Cerebellar cortex (tissue), 1 donor: ENCODE measurements around the gene ARF3.
"Not testable (repeated sequence)": the region's sequence is repeated elsewhere in the genome, so short reads cannot be mapped to it uniquely, and the experiment has no call there.

Experiments
- DNase-seq: peaks from one replicate; pipeline ENCODE4 v3.0.0-alpha.2; 2015; ENCODE audit warnings: low spot score

The ARF3 gene

GRCh38 chr12:48929551-48929950 is 27.7 kb downstream of the ARF3 start:
- DNase-seq = no peak

GRCh38 chr12:48927261-48927660 is 30.0 kb downstream of the ARF3 start:
- DNase-seq = no peak

DNA sequence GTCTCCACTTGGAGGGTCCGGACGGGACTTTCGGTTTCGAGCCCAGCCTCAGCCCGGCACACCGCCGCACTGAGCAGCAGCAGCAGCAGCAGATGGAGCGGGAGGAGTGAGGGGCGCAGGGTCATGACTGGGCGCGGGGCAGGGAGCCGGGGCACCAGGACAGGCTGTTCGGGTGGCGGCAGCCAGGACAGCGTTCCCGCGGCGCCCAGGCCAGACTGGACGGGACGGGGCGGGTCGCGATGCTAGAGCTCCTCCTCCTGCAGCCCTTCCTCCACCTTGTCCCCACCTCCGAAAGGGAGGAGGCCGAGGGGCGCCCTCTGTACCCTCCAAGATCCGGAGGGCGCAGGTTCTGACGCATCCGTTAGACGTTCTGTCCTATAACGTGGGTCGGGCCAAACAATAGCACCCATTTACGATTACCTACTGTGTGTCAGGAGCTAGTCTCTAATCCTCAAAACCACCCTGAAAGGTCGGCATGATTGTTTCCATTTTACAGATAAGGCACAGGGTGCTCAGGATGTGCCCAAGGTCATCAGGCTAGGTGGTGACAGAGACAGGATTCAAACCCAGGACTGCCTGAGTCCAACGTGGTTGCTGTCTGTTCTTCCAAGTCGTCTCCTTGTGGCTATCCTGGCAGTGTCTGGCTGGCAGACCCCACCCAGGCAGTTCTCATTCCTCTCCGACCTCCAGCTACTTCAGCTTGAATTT is 31.8 kb downstream of the ARF3 start, which contains the start of gene FKBP11:
FKBP11 (minus strand) TSS at position 189 of the 708 bp plus-strand sequence; CDS start at position 125, 64 bp downstream.
- no peak for DNase-seq

DNA sequence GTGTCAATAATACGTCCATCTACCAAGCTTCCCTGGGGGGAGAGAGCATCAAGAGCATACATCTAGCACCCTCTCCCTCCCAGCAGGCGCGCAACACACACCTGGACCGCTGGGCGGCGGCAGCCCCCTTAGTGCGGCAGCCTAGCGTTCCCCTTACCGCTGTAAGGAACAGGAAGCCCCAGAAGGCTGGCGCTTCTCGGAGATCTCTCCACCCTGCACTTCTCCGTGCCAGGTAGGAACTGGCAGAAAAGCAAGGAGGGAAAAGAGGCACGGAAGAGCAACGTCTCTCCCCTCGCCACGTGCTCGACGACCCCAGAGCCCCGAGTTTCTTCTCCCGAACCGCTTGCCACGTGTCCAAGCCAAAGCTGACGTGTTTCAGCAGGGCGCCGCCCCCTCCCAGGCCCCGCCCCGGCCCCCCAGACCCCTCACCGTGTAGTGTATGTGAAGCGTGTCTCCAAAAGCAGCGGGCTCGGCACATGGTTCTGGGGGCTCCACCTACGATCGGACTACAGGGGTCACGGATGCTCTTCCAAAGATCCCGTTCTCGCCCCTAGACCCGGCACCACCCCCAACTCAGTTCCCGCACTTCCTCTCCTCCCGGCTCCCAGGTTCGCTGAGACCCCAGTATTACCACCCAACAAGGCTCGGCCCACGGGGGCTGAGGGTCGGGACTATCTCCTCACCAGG is 32.5 kb downstream of the ARF3 start:
- DNase-seq = no peak

- no peak for DNase-seq
Observed at GRCh38 chr12:48923117-48923516, 34.2 kb downstream of the ARF3 start.

DNA sequence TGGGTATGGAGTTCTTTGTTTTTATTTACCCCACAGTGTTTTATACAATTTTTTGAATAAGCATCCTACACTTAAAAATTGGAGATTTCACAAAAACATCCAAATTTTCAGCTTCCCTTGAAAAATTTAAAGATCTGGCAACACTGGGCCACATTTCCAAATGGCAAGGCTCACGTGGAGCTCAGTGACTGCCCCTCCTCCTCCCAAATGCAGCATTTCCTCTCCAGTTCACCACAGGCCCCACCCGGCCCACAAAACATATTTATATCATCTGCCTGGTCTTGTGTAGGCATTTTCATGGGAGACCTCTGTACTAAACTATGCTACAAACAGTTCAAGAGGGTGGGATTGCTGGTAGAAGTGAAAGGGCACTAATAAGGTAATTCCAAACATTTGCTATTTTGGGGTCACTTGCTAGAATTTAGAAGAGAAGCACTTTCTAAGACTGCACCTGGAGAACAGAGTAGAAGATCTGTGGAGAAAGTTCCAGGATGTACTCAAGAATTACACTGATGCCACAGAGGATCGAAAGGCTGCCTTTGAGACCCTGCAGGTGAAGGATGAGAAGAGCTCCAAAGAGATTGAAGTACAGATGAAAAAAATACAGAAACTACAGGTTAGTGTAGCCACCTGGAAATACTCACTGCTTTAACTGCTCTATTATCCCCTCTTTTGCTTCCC is 39.3 kb downstream of the ARF3 start:
- no peak for DNase-seq

- DNase-seq = no peak
Observed at GRCh38 chr12:48910196-48910595, 47.1 kb downstream of the ARF3 start.

DNA sequence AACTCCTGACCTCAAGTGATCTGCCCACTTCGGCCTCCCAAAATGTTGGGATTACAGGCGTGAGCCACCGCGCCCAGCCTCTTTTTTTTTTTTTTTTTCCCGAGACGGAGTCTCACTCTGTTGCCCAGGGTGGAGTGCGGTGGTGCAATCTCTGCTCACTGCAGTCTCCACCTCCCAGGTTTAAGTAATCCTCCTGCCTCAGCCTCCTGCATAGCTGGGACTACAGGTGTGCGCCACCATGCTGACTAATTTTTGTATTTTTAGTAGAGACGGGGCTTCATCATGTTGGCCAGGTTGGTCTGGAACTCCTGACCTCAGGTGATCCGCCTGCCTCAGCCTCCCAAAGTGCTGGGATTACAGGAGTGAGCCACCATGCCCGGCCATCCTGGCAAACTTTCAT is 47.6 kb downstream of the ARF3 start:
- not testable (repeated sequence) for DNase-seq

GRCh38 chr12:48907245-48907644 is 50.0 kb downstream of the ARF3 start:
- no peak for DNase-seq

GRCh38 chr12:48903982-48904411 is 53.3 kb downstream of the ARF3 start:
- peak; percentile 73 for DNase-seq

- DNase-seq = no peak
Observed at GRCh38 chr12:48903363-48903981, 53.8 kb downstream of the ARF3 start.

DNA sequence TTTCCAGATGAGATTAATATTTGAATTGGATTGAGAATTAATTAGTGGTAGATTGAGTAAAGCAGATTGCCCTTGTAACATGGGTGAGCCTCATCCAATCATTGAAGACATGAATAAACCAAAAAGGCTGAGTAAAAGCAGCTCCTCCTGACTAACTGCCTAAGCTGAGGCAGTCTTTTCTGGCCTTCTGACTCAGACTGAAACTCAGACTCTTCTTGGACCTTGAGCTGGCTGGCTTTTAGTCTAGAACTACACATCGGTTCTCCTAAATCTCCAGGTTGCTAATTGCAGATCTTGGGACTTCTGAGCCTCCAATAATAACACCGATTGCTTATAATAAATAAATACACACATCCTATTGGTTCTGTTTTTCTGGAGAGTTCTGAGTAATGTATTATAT is 56.0 kb downstream of the ARF3 start:
- no peak for DNase-seq

GRCh38 chr12:48899651-48900050 is 57.6 kb downstream of the ARF3 start:
- no peak for DNase-seq

GRCh38 chr12:48894271-48894670 is 63.0 kb downstream of the ARF3 start:
- no peak for DNase-seq

DNA sequence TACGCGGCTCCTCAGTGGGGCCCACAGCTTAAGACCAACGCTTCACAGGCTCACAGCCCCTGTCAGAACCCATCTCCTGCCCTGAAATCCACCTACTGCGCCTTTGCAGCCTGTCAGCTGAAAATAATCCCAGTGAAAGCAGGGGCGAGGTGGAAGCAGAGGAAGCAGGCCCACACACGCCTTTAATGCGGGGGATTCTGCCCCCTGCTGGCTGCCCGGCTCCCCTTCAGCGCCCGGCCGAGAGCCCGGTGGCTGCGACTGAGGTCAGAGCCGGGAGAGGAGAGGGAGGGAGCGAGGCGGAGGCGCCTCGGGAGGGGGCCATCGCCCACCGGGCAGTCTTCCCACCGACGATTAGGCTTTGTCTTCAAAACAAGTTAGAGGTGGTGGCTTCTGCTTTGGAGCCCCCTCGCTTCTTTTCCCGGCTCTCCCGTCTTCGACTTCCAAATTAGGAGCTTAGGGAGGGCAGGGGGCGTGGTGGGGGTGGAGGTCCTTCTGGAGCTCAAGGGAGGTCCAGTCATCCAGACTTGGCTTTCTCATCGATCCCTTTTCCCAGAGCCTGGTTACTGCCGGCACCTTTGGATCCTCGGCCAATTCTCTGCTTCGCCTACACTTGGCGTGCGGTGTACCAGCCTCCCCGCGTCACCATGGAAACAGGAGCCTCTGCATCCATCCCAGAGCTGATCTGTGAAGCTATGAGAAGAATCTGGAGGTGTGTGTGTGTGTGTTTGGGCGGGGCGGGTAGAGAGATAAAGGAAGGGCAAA is 66.4 kb downstream of the ARF3 start:
- DNase-seq = peak; percentile 93

DNA sequence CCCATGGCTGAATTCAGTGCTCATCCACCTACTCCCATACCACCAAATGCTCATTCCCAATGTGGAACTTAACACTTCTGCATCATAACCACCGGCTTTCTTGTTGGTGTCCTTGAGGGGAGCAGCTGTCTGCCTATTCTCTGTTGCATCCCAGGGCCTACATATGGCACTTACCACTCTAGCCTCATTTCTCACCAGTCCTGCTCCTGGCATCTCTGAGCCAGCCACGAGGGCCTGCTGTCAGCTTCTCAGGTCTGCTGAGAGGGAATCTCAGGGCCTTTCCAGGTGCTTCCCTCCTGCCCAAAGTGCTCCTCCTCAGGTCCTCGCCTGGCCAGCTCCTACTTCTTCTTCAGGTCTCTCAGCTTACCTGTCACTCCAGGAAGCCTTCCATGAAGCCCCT is 67.6 kb downstream of the ARF3 start:
- no peak for DNase-seq
